Measurements from ENCODE around the gene ALDH18A1.

The ALDH18A1 gene

GRCh38 chr10:95651346-95652060 lies 5.0 kb downstream of the ALDH18A1 start:
- DNase-seq (ENCODE audit: low read depth), result no peak
- TF ChIP-seq CTCF (IDR thresholded peaks at IDR 0.05; ENCODE audit: insufficient read depth, low read depth, low read length, missing control alignments), result no peak
- H3K4me3 ChIP-seq (ENCODE audit: low read depth, low read length), result no peak overlapping the region

- DNase-seq (ENCODE audit: low read depth), result no peak
- H3K4me3 ChIP-seq (ENCODE audit: low read depth, low read length), result no peak overlapping the region
- TF ChIP-seq CTCF (IDR thresholded peaks at IDR 0.05; ENCODE audit: insufficient read depth, low read depth, low read length, missing control alignments), result no peak
Measured at GRCh38 chr10:95650232-95650631, 6.3 kb downstream of the ALDH18A1 start.

GRCh38 chr10:95648138-95648537 lies 8.4 kb downstream of the ALDH18A1 start:
- no peak for TF ChIP-seq CTCF (IDR thresholded peaks at IDR 0.05; ENCODE audit: insufficient read depth, low read depth, low read length, missing control alignments)
- no peak overlapping the region for H3K4me3 ChIP-seq (ENCODE audit: low read depth, low read length)
- DNase-seq (ENCODE audit: low read depth), result no peak

GRCh38 chr10:95646160-95646559 lies 10.4 kb downstream of the ALDH18A1 start:
- no peak overlapping the region for H3K4me3 ChIP-seq (ENCODE audit: low read depth, low read length)
- DNase-seq (ENCODE audit: low read depth), result no peak
- TF ChIP-seq CTCF (IDR thresholded peaks at IDR 0.05; ENCODE audit: insufficient read depth, low read depth, low read length, missing control alignments), result no peak

GRCh38 chr10:95644901-95645300 lies 11.6 kb downstream of the ALDH18A1 start:
- H3K4me3 ChIP-seq (ENCODE audit: low read depth, low read length), result no peak overlapping the region
- DNase-seq (ENCODE audit: low read depth), result no peak
- no peak for TF ChIP-seq CTCF (IDR thresholded peaks at IDR 0.05; ENCODE audit: insufficient read depth, low read depth, low read length, missing control alignments)

- DNase-seq (ENCODE audit: low read depth), result no peak
- no peak for TF ChIP-seq CTCF (IDR thresholded peaks at IDR 0.05; ENCODE audit: insufficient read depth, low read depth, low read length, missing control alignments)
- no peak overlapping the region for H3K4me3 ChIP-seq (ENCODE audit: low read depth, low read length)
Measured at GRCh38 chr10:95640891-95641315, 15.6 kb downstream of the ALDH18A1 start.

GRCh38 chr10:95637911-95638310 lies 18.6 kb downstream of the ALDH18A1 start:
- H3K4me3 ChIP-seq (ENCODE audit: low read depth, low read length), result no peak overlapping the region
- no peak for TF ChIP-seq CTCF (IDR thresholded peaks at IDR 0.05; ENCODE audit: insufficient read depth, low read depth, low read length, missing control alignments)
- DNase-seq (ENCODE audit: low read depth), result no peak

All from GM12865 (cell line).